K562 (cell line): ENCODE measurements around the gene GCNT2. TPM values are rescaled to one million over a fixed set of nuclear protein-coding genes. Genes with fewer than 3 reads are reported as not detected.

Experiments
- BMI1 ChIP-seq: fragments of 150-350 bp; IDR thresholded peaks from 2 replicates; pipeline ENCODE4 v1.6.1; 2014; ENCODE audit warnings: low read length
- CBX3 ChIP-seq, 2 experiments: IDR thresholded peaks; 1 replicate in 1 of 2; 2 replicates in 1 of 2; pipeline ENCODE4 v1.6.1; 2012; ENCODE audit warnings: inconsistent platforms in 2 of 2, low read length in 2 of 2, borderline replicate concordance in 1 of 2, control low read depth in 1 of 2
- CREM ChIP-seq: IDR thresholded peaks from 2 replicates; pipeline ENCODE4 v1.6.1; 2014; ENCODE audit warnings: antibody characterized with exemption, low read depth
- HDAC2 ChIP-seq: fragments of 450-650 bp; IDR thresholded peaks from 2 replicates; pipeline ENCODE4 v1.6.1; 2016; ENCODE audit warnings: mild to moderate bottlenecking
- HDAC6 ChIP-seq: IDR thresholded peaks from 2 replicates; pipeline ENCODE4 v1.6.1; 2012; ENCODE audit warnings: low read depth, mild to moderate bottlenecking, control low read depth, inconsistent platforms, low read length, moderate library complexity
- HLTF ChIP-seq: fragments of 450-650 bp; IDR thresholded peaks from 2 replicates; pipeline ENCODE4 v1.6.1; 2016
- HNRNPUL1 ChIP-seq: fragments of 200-400 bp; formaldehyde crosslinking; IDR thresholded peaks from 2 replicates; pipeline ENCODE4 v1.6.1; 2017; ENCODE audit warnings: low read length
- KHSRP ChIP-seq: fragments of 450-650 bp; IDR thresholded peaks from 2 replicates; pipeline ENCODE4 v1.6.1; 2017
- MEIS2 ChIP-seq: fragments of 450-650 bp; IDR thresholded peaks from 2 replicates; pipeline ENCODE4 v1.6.1; 2014; ENCODE audit warnings: mild to moderate bottlenecking; ENCODE audit not compliant: partially characterized antibody
- MITF ChIP-seq: IDR thresholded peaks from 2 replicates; pipeline ENCODE4 v1.6.1; 2014; ENCODE audit warnings: antibody characterized with exemption
- NONO ChIP-seq, 2 experiments: fragments of 200-400 bp in 1 of 2; fragments of 450-650 bp in 1 of 2; formaldehyde crosslinking in 1 of 2; IDR thresholded peaks; 2 replicates each; pipeline ENCODE4 v1.6.1; 2017; ENCODE audit warnings: low read depth in 2 of 2, mild to moderate bottlenecking in 2 of 2, moderate library complexity in 2 of 2, low read length in 1 of 2
- NRF1 ChIP-seq, 2 experiments: fragments of 450-650 bp; IDR thresholded peaks in 1 of 2; conservative IDR thresholded peaks in 1 of 2; 2 replicates each; pipeline ENCODE4 v1.6.1; 2014; ENCODE audit warnings: mild to moderate bottlenecking in 2 of 2
- POLR2AphosphoS5 ChIP-seq: IDR thresholded peaks from 2 replicates; pipeline ENCODE4 v1.6.1; 2011; ENCODE audit warnings: mild to moderate bottlenecking, low read depth, low read length, moderate library complexity; ENCODE audit not compliant: control insufficient read depth, insufficient read depth
- RFX1 ChIP-seq: fragments of 450-650 bp; IDR thresholded peaks from 2 replicates; pipeline ENCODE4 v1.6.1; 2016; ENCODE audit warnings: mild to moderate bottlenecking, moderate library complexity
- SMARCB1 ChIP-seq: IDR thresholded peaks from 2 replicates; pipeline ENCODE4 v1.6.1; 2011; ENCODE audit warnings: improper control_type of control experiment, low read depth; ENCODE audit not compliant: insufficient read length
- TAF1 ChIP-seq: IDR thresholded peaks from 2 replicates; pipeline ENCODE4 v1.6.1; 2011; ENCODE audit warnings: mild to moderate bottlenecking, low read length, moderate library complexity; ENCODE audit not compliant: insufficient read depth, control insufficient read depth, severe bottlenecking; ENCODE audit errors: extremely low read depth
- TAL1 ChIP-seq: fragments of 450-650 bp; IDR thresholded peaks from 2 replicates; pipeline ENCODE4 v1.6.1; 2016; ENCODE audit warnings: mild to moderate bottlenecking
- TBL1XR1 ChIP-seq, 2 experiments: IDR thresholded peaks; 2 replicates each; pipeline ENCODE4 v1.6.1; 2012; ENCODE audit warnings: improper control_type of control experiment in 2 of 2, low read length in 2 of 2, mild to moderate bottlenecking in 1 of 2
- XRCC5 ChIP-seq: fragments of 200-400 bp; formaldehyde crosslinking; IDR thresholded peaks from 2 replicates; pipeline ENCODE4 v1.6.1; 2017; ENCODE audit warnings: low read depth, mild to moderate bottlenecking, low read length
- ZFP30 ChIP-seq: fragments of 250-450 bp; sonication (Bioruptor Pico); IDR thresholded peaks from 2 replicates; pipeline ENCODE4 v1.8.0; 2022; ENCODE audit warnings: moderate library complexity, mild to moderate bottlenecking, inconsistent platforms, borderline replicate concordance
- ZNF134 ChIP-seq: fragments of 250-450 bp; sonication (Bioruptor Pico); conservative IDR thresholded peaks from 2 replicates; pipeline ENCODE4 v1.4.0; 2020
- ZNF232 ChIP-seq: sonication (generic); formaldehyde crosslinking; IDR thresholded peaks from 2 replicates; pipeline ENCODE4 v1.8.0; 2022; ENCODE audit warnings: mild to moderate bottlenecking, missing genetic modification reagents
- ZNF76 ChIP-seq: fragments of 250-450 bp; sonication (Bioruptor Pico); IDR thresholded peaks from 2 replicates; pipeline ENCODE4 v1.4.0; 2020; ENCODE audit warnings: mild to moderate bottlenecking, moderate library complexity, borderline replicate concordance
- ZNF77 ChIP-seq: fragments of 250-450 bp; sonication (Bioruptor Pico); IDR thresholded peaks from 2 replicates; pipeline ENCODE4 v1.5.0; 2020
- ZSCAN32 ChIP-seq: fragments of 450-650 bp; formaldehyde crosslinking; IDR thresholded peaks from 2 replicates; pipeline ENCODE4 v1.4.0; 2020; ENCODE audit warnings: mild to moderate bottlenecking, moderate library complexity
- polyA plus RNA-seq, 8 experiments: library from polyadenylated mRNA; depleted of rRNA in 4 of 8; stranded (reverse) in 5 of 8; unstranded in 3 of 8; fragments of >200 nt; fragmentation: Nextera tagmentation in 2 of 8; fragmentation: Illumina TruSeq in 1 of 8; extraction: Ambion mirVana in 2 of 8; extraction: Trizol in 1 of 8; gene quantifications; 2 replicates each; pipeline versions ENCODE4 v1.2.1 to v1.2.3, GENCODE V29; 2011 to 2014; ENCODE audit warnings: inconsistent platforms in 1 of 8, missing spikeins in 1 of 8
- total RNA-seq, 7 experiments: library from RNA; depleted of rRNA in 6 of 7; stranded (reverse); fragments of >200 nt in 6 of 7; fragmentation: Illumina TruSeq in 2 of 7; extraction: Trizol in 2 of 7; gene quantifications; 2 replicates each; pipeline versions ENCODE4 v1.2.1 to v1.2.3, GENCODE V29; 2011 to 2021; ENCODE audit warnings: low replicate concordance in 1 of 7
- TF ChIP-seq, protein P1 (sequence below): conservative IDR thresholded peaks from 2 replicates; pipeline ENCODE4 v1.6.1; 2011; ENCODE audit warnings: low read depth, mild to moderate bottlenecking, low read length; ENCODE audit not compliant: control insufficient read depth

GCNT2 gene
- total and polyA plus RNA-seq, 9 of the 15 experiments (the other 6 are each of a cell fraction or from before 2014, with no cell fraction given): 0.78 to 2.6 (median 1.6) TPM

DNA sequence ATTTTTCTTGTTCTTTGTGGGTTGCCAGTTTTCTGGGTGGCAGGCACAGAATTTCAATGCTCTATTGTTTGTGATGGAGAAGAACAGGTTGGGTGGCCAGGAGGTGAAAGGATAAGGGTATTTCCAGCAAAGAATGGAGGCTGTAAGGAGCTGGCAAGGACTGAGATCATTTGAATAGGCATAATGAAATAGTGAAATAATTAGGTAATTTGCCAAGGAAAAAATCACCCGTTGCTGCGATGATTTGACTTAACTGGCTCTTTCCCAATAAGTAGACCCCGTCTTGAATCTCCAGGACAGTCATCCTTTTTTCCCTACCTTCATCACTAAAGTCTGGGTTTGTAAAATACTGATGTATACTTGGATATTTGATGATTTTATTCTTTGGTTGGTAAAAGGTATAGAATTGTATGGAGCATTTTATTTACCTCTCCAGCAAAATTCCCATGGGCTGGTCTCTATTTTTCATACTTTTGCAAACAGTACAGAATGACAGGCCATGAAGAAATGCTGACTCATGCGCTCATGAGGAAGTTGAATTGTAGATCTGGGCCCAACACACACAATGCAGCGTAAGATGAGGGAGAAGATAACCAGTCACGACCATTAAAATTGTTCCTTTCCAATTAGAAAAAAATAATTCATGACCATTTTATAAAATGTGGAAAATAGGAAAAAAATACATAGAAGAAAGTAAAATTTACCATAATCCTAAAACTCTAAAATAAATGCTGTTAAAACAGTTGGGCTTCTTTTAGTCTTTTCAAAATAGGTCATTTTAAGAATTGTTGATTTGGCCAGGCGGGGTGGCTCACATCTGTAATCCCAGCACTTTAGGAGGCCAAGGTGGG is 2.4 kb upstream of the GCNT2 start (continued):
- TF ChIP-seq CBX3 (IDR thresholded peaks at IDR 0.05; ENCODE audit: borderline replicate concordance in 1 of 2, low read length in 2 of 2) (peak in 1 of 2 experiments; percentile 80; a peak in 2 of 3 replicates), TAF1 (no peak), SMARCB1 (peak; percentile 98), TBL1XR1 (IDR thresholded peaks at IDR 0.05; ENCODE audit: low read length in 2 of 2) (peak in 1 of 2 experiments; percentile 84; a peak in 2 of 4 replicates), HNRNPUL1 (no peak), CREM (peak; percentile 75), MITF (no peak), POLR2AphosphoS5 (peak; percentile 45; the same call in 1 of the 2 replicates), RFX1 (0 out of 2 replicates have a peak, but pooled peaks have one; percentile 14), BMI1 (no peak), HDAC2 (peak; percentile 61; the same call in 1 of the 2 replicates), HDAC6 (no peak), ZFP30 (CRISPR knock-in tag) (no peak), ZNF77 (CRISPR knock-in tag) (no peak), TAL1 (peak; percentile 86), MEIS2 (peak; percentile 70), ZNF232 (CRISPR knock-in tag) (no peak), HLTF (no peak), ZNF134 (CRISPR knock-in tag) (no peak), ZSCAN32 (CRISPR knock-in tag) (no peak), NRF1 (conservative IDR thresholded peaks at IDR 0.05 in 1 of 2, IDR thresholded peaks at IDR 0.05 in 1 of 2) (no peak), KHSRP (0 out of 2 replicates have a peak, but pooled peaks have one; percentile 43), XRCC5 (no peak), NONO (IDR thresholded peaks at IDR 0.05; ENCODE audit: low read depth in 2 of 2, low read length in 1 of 2) (peak in 1 of 2 experiments; percentile 22; a peak in 1 of 4 replicates), ZNF76 (CRISPR knock-in tag) (no peak)
- TF ChIP-seq, protein P1, sequence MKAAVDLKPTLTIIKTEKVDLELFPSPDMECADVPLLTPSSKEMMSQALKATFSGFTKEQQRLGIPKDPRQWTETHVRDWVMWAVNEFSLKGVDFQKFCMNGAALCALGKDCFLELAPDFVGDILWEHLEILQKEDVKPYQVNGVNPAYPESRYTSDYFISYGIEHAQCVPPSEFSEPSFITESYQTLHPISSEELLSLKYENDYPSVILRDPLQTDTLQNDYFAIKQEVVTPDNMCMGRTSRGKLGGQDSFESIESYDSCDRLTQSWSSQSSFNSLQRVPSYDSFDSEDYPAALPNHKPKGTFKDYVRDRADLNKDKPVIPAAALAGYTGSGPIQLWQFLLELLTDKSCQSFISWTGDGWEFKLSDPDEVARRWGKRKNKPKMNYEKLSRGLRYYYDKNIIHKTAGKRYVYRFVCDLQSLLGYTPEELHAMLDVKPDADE: no peak
